Measurements from ENCODE around the gene PCDHA7.
"Not testable (repeated sequence)": the region's sequence is repeated elsewhere in the genome, so short reads cannot be mapped to it uniquely, and the experiment has no call there.

PCDHA7 gene

DNA sequence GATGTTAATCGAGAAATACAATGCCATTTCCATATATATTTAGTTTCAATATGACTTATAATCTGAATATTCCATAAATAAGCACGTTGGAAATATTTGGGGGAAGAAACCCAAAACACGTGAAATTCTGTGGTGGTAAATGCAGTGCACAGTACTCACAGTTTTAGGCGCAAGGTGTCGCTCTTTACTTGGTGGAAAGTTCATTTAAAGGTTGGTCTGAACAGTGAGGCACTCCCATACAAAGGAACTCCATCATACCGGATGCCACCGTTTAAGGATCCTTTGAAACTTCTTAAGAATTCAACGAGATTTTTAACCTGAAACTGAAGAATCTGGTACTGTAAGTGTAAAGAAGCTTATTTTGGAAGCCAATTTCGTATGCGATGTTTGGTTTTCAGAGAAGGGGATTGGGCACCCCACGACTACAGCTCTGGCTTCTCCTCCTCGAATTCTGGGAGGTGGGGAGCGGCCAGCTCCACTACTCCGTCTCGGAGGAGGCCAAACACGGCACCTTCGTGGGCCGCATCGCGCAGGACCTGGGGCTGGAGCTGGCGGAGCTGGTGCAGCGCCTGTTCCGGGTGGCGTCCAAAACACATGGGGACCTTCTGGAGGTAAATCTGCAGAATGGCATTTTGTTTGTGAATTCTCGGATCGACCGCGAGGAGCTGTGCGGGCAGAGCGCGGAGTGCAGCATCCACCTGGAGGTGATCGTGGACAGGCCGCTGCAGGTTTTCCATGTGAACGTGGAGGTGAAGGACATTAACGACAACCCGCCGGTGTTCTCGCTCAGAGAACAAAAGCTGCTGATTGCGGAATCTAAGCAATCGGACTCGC is 34.9 kb downstream of the PCDHA7 start, which contains the start of gene PCDHA11:
Gene PCDHA11, plus strand, starts transcription at position 237 of the 834 bp plus-strand sequence. Its CDS starts 147 bp downstream, at position 384.
- DNase-seq, result no peak

DNA sequence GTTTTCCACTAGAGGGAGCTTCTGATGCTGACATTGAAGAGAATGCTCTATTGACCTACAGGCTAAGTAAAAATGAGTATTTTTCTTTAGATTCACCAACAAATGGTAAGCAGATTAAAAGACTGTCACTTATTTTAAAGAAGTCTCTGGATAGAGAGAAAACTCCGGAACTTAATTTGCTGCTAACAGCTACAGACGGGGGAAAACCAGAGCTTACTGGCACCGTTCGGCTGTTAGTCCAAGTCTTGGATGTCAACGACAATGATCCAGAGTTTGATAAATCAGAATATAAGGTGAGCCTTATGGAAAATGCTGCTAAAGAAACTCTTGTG is 35.5 kb downstream of the PCDHA7 start:
- no peak for DNase-seq

DNA sequence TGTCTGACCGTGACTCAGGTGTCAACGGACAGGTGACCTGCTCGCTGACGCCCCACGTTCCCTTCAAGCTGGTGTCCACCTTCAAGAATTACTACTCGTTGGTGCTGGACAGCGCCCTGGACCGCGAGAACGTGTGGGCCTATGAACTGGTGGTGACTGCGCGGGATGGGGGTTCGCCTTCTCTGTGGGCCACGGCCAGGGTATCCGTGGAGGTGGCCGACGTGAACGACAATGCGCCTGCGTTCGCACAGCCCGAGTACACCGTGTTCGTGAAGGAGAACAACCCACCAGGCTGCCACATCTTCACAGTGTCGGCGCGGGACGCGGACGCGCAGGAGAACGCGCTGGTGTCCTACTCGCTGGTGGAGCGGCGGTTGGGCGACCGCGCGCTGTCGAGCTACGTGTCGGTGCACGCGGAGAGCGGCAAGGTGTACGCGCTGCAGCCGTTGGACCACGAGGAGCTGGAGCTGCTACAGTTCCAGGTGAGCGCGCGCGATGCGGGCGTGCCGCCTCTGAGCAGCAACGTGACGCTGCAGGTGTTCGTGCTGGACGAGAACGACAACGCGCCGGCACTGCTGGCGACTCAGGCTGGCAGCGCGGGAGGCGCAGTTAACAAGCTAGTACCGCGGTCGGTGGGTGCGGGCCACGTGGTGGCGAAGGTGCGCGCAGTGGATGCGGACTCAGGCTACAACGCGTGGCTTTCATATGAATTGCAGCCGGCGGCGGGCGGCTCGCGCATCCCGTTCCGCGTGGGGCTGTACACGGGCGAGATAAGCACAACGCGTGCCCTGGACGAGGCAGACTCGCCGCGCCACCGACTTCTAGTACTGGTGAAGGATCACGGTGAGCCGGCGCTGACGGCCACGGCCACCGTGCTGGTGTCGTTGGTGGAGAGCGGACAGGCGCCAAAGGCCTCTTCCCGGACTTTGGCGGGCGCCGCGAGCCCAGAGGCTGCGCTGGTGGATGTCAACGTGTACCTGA is 36.4 kb downstream of the PCDHA7 start:
- DNase-seq, result no peak

DNA sequence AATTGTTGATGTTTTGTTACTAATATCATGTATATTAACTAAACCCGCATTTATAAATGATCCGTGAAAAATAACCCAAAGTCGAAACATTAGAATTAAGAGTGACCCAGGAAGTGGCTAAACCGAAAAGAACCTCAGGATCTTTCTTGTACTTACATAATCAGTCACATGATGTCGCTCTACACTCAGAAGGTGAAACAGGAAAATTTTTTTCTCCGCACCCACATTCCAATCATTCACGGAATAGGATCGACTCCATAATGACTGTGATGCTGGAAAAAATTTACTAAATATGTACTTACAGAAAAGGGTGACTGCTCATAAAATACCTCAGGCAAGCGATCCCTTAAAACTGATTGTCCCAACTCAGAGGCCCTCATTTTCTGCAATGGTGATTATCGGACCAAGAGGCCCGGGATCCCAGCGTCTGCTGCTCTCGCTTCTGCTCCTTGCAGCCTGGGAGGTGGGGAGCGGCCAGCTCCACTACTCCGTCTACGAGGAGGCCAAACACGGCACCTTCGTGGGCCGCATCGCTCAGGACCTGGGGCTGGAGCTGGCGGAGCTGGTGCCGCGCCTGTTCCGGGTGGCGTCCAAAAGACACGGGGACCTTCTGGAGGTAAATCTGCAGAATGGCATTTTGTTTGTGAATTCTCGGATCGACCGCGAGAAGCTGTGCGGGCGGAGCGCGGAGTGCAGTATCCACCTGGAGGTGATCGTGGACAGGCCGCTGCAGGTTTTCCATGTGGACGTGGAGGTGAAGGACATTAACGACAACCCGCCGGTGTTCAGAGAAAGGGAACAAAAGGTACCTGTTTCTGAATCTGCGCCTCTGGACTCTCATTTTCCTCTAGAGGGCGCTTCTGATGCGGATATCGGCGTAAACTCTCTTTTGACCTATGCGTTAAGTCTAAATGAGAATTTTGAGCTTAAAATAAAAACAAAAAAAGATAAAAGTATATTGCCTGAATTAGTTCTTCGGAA is 41.3 kb downstream of the PCDHA7 start, which contains the start of gene PCDHA12:
Gene PCDHA12, plus strand, starts transcription at position 224 of the 981 bp plus-strand sequence. Its CDS starts 165 bp downstream, at position 389.
- no peak for DNase-seq

DNA sequence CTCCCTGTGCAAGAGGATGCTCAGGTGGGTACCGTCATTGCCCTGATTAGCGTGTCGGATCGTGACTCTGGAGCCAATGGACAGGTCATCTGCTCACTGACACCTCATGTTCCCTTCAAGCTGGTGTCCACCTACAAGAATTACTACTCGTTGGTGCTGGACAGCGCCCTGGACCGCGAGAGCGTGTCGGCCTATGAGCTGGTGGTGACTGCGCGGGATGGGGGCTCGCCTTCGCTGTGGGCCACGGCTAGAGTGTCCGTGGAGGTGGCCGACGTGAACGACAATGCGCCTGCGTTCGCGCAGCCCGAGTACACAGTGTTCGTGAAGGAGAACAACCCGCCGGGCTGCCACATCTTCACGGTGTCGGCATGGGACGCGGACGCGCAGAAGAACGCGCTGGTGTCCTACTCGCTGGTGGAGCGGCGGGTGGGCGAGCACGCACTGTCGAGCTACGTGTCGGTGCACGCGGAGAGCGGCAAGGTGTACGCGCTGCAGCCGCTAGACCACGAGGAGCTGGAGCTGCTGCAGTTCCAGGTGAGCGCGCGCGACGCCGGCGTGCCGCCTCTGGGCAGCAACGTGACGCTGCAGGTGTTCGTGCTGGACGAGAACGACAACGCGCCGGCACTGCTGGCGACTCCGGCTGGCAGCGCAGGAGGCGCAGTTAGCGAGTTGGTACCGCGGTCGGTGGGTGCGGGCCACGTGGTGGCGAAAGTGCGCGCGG is 42.6 kb downstream of the PCDHA7 start:
- DNase-seq, result not testable (repeated sequence)

DNA sequence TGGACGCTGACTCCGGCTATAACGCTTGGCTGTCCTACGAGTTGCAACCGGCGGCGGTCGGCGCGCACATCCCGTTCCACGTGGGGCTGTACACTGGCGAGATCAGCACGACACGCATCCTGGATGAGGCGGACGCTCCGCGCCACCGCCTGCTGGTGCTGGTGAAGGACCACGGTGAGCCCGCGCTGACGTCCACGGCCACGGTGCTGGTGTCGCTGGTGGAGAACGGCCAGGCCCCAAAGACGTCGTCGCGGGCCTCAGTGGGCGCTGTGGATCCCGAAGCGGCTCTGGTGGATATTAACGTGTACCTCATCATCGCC is 43.2 kb downstream of the PCDHA7 start:
- no peak for DNase-seq

DNA sequence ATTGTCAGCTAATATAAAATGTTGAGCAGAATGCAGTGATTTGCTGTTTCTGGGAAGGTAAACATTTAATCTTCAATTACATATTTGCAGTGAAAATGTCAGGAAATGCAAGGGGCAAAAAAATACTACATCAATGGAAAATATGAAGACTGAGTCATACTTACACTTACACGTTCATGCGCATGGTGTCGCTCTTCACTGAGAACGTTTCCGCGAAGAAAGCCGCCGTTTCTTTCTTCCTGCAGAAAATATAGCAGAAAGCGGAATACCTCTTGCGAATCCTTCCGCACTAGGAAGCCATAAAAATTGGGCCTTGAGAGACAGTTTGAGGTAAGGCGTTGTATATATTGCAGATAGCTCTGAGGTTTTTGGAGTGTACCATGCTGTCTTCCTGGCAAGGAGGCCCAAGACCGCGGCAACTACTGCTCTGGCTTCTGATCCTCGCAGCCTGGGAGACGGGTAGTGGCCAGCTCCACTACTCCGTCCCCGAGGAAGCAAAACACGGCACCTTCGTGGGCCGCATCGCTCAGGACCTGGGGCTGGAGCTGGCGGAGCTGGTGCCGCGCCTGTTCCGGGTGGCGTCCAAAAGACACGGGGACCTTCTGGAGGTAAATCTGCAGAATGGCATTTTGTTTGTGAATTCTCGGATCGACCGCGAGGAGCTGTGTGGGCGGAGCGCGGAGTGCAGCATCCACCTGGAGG is 48.0 kb downstream of the PCDHA7 start, which contains the start of gene PCDHA13:
Gene PCDHA13, plus strand, starts transcription at position 236 of the 702 bp plus-strand sequence. Its CDS starts 145 bp downstream, at position 381.
- DNase-seq, result no peak

DNA sequence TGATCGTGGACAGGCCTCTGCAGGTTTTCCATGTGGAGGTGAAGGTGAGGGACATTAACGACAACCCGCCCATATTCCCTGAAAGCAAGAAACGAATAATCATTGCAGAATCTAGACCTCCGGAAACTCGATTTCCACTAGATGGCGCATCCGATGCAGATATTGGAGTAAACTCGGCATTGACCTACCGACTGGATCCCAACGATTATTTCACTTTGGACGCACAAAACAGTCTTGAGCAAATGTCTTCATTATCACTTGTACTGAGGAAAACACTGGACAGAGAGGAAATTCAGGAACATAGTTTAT is 48.5 kb downstream of the PCDHA7 start:
- DNase-seq, result no peak

DNA sequence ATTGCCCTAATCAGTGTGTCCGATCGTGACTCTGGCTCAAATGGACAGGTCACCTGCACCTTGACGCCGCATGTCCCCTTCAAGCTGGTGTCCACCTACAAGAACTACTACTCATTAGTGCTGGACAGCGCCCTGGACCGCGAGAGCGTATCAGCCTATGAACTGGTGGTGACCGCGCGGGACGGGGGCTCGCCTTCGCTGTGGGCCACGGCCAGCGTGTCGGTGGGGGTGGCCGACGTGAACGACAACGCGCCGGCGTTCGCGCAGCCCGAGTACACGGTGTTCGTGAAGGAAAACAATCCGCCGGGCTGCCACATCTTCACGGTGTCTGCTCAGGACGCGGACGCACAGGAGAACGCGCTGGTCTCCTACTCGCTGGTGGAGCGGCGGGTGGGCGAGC is 49.3 kb downstream of the PCDHA7 start:
- DNase-seq, result no peak

DNA sequence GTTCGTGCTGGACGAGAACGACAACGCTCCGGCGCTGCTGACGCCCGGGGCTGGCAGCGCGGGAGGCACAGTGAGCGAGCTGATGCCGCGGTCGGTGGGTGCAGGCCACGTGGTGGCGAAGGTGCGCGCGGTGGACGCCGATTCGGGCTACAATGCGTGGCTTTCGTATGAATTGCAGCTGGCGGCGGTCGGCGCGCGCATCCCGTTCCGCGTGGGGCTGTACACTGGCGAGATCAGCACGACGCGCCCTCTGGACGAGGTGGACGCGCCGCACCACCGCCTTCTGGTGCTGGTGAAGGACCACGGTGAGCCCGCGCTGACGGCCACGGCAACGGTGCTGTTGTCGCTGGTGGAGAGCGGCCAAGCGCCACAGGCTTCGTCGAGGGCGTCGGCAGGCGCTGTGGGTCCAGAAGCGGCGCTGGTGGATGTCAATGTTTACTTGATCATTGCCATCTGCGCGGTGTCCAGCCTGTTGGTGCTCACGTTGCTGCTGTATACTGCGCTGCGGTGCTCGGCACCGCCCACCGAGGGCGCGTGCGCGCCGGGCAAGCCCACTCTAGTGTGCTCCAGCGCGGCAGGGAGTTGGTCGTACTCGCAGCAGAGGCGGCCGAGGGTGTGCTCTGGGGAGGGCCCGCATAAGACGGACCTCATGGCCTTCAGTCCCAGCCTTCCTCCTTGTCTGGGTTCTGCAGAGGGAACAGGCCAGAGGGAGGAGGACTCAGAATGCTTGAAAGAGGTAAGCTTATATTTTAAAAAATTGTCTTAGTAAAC is 50.0 kb downstream of the PCDHA7 start:
- no peak for DNase-seq

Measured in activated T-cell treated with anti-CD3 and anti-CD28 coated beads for 4 hours (primary cell).